HG02571 (cell line): ENCODE measurements around the gene SPDYE2.
"Not testable (repeated sequence)": the region's sequence is repeated elsewhere in the genome, so short reads cannot be mapped to it uniquely, and the experiment has no call there.

Source experiments
- ATAC-seq: cut with Tn5 transposase; IDR thresholded peaks from one replicate; pipeline ENCODE4 v1.9.1; 2021; ENCODE audit warnings: mild to moderate bottlenecking, moderate library complexity; ENCODE audit not compliant: unreplicated experiment

SPDYE2 gene

GRCh38 chr7:102599699-102600098 is 48.7 kb downstream of the SPDYE2 start:
- ATAC-seq: not testable (repeated sequence)

GRCh38 chr7:102602317-102602716 is 51.3 kb downstream of the SPDYE2 start:
- not testable (repeated sequence) for ATAC-seq

GRCh38 chr7:102604431-102605145 is 53.6 kb downstream of the SPDYE2 start:
- ATAC-seq: not testable (repeated sequence)

GRCh38 chr7:102606848-102607247 is 55.8 kb downstream of the SPDYE2 start:
- ATAC-seq: not testable (repeated sequence)

- not testable (repeated sequence) for ATAC-seq
Observed at GRCh38 chr7:102609734-102610133, 58.7 kb downstream of the SPDYE2 start.

GRCh38 chr7:102610441-102610840 is 59.4 kb downstream of the SPDYE2 start:
- ATAC-seq: not testable (repeated sequence)

- ATAC-seq: peak; percentile 35
Observed at GRCh38 chr7:102611013-102611674, 60.1 kb downstream of the SPDYE2 start.

- not testable (repeated sequence) for ATAC-seq
Observed at GRCh38 chr7:102611675-102612325, 60.8 kb downstream of the SPDYE2 start.
